ENCODE measurements around the gene ZBTB5.

DNA sequence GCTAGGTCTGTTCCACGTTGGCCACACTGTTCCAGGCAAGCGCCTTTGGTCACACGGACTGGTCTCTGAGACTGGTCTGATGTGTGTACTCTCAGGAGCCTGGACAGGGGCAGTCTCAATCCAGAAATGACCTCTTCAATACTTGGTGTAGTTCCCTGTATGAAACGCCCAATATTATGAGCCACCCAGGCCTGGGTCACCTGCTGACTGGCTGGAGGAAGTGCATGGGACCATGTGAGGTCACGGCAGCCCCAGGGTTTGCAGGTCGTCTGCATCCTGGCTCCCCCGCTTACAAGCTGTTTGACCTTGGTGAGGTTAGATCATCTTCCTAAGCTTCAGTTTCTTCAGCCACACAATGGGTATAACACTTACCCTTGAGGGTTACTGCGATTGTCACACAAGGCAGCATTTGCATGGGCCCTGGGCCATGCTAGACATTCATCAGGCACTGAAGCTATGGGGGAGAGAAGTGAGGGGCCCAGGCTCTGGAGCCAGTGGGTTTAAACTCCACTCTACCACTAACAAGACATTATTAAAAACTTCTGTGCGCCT is 47.9 kb downstream of the ZBTB5 start:
- TF ChIP-seq EZH2 (IDR thresholded peaks at IDR 0.05; ENCODE audit: low read length, unreplicated experiment) = no peak
- no peak for TF ChIP-seq CTCF (conservative IDR thresholded peaks at IDR 0.05; ENCODE audit: low read depth, low read length)
- TF ChIP-seq EZH2phosphoT487 (IDR thresholded peaks at IDR 0.05; ENCODE audit: borderline replicate concordance, low read length) = no peak

Data from PC-3 (cell line).